Measurements from ENCODE around the gene SRPRB. TPM values are rescaled to one million over a fixed set of nuclear protein-coding genes. Genes with fewer than 3 reads are reported as not detected.

SRPRB gene
- total RNA-seq, 1 experiment from 2014 or later = 73.5 TPM

DNA sequence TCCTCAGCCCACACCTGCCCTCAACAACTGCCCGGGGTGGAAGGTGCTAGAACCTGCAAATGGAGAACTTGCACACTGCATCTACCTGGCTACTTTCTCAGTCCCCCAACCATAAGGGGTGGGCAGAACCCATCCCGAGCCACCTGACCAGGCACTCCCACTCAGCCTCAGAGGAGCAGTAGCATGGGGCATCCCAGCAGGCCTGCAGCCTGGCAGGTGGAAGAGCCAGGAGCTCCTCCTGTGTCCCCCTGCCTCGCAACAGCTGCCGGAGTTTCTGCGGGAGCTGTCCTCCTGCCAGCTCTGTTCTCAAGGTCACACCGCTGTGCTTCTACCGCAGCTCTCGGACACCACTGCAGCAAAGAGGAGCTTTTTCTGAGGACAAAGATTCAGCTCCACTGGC lies 62.6 kb downstream of the SRPRB start:
- in situ Hi-C loops (cut with HindIII; ENCODE audit: low pct_unique_long_range_greater_than_20kb, low sequenced_read_pairs) (no loop called here), intact Hi-C loops (cut with micrococcal nuclease; ENCODE audit: unreplicated experiment) (no loop called here)
- no peaks in the 10 kb centered on the region for H3K27me3 ChIP-seq (ENCODE audit: control insufficient read depth, insufficient read depth, low read length)
- no peaks in the 10 kb centered on the region for H3K9me3 ChIP-seq (ENCODE audit: control insufficient read depth, insufficient read depth, low read depth, low read length)
- no peak overlapping the region for H3K27ac ChIP-seq (ENCODE audit: low read length)
- TF ChIP-seq, protein P1, sequence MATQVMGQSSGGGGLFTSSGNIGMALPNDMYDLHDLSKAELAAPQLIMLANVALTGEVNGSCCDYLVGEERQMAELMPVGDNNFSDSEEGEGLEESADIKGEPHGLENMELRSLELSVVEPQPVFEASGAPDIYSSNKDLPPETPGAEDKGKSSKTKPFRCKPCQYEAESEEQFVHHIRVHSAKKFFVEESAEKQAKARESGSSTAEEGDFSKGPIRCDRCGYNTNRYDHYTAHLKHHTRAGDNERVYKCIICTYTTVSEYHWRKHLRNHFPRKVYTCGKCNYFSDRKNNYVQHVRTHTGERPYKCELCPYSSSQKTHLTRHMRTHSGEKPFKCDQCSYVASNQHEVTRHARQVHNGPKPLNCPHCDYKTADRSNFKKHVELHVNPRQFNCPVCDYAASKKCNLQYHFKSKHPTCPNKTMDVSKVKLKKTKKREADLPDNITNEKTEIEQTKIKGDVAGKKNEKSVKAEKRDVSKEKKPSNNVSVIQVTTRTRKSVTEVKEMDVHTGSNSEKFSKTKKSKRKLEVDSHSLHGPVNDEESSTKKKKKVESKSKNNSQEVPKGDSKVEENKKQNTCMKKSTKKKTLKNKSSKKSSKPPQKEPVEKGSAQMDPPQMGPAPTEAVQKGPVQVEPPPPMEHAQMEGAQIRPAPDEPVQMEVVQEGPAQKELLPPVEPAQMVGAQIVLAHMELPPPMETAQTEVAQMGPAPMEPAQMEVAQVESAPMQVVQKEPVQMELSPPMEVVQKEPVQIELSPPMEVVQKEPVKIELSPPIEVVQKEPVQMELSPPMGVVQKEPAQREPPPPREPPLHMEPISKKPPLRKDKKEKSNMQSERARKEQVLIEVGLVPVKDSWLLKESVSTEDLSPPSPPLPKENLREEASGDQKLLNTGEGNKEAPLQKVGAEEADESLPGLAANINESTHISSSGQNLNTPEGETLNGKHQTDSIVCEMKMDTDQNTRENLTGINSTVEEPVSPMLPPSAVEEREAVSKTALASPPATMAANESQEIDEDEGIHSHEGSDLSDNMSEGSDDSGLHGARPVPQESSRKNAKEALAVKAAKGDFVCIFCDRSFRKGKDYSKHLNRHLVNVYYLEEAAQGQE (IDR thresholded peaks at IDR 0.05; ENCODE audit: insufficient read depth in 1 of 2, low read depth in 2 of 2, low read length in 1 of 2) = no peak
- no peak for TF ChIP-seq POLR2AphosphoS5 (IDR thresholded peaks at IDR 0.05; ENCODE audit: low read depth, low read length)
- TF ChIP-seq, protein P2, sequence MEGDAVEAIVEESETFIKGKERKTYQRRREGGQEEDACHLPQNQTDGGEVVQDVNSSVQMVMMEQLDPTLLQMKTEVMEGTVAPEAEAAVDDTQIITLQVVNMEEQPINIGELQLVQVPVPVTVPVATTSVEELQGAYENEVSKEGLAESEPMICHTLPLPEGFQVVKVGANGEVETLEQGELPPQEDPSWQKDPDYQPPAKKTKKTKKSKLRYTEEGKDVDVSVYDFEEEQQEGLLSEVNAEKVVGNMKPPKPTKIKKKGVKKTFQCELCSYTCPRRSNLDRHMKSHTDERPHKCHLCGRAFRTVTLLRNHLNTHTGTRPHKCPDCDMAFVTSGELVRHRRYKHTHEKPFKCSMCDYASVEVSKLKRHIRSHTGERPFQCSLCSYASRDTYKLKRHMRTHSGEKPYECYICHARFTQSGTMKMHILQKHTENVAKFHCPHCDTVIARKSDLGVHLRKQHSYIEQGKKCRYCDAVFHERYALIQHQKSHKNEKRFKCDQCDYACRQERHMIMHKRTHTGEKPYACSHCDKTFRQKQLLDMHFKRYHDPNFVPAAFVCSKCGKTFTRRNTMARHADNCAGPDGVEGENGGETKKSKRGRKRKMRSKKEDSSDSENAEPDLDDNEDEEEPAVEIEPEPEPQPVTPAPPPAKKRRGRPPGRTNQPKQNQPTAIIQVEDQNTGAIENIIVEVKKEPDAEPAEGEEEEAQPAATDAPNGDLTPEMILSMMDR (IDR thresholded peaks at IDR 0.05) = no peak
- TF ChIP-seq SIN3A (IDR thresholded peaks at IDR 0.05; ENCODE audit: borderline replicate concordance, insufficient read depth, low read depth, low read length) = no peak
- no peak for TF ChIP-seq TCF7L2 (IDR thresholded peaks at IDR 0.05; ENCODE audit: low read depth, low read length)
- BruUV-seq (replicated peaks) = no TSS peak
- no peaks in the 10 kb centered on the region for H3K4me1 ChIP-seq (ENCODE audit: control insufficient read depth, insufficient read depth, low read length)
- CTCF ChIA-PET = no interaction called here
- ATAC-seq = no peak
- no peak overlapping the region for H3K4me3 ChIP-seq (ENCODE audit: low read depth in 2 of 2, low read length in 2 of 2)
- POLR2A ChIA-PET = no interaction called here
- no peaks in the 10 kb centered on the region for H3K36me3 ChIP-seq (ENCODE audit: control insufficient read depth, insufficient read depth, low read length)
- DNase-seq (ENCODE audit: low read depth, low spot score) = no peak

DNA sequence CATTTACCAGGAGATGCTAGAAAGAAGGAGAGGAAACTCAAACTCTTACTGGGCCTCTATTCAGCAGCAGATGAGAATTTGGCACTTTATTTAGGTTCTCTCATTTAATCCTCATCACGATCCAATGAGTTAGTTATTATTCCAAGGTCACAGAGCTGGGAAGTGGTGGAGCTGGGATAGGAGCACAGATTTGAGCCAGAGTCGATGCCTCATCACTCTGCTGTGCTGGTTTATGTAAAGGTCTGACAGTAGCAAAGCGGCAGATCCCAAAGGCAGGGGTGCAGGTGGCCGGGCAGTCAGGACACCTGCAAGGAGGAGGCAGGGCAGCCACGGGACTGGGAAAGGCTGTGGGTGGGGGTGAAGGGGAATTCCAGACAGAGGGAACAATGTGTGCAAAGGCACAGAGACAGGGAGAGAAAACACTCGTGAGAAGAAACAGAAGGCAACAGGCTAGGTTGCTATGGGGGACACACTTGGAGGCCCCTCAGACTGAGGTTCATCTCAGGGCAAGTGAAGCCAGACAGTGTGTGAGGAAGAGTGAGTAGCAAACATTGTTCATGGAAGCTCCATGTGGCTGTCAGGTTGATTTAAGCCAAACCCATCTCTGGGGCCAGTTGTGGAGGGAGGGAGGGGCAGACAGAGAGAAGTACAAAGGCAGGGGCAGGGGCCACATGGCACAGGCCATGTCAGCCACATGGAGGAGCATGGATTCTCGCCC lies 63.3 kb downstream of the SRPRB start:
- DNase-seq (ENCODE audit: low read depth, low spot score) (no peak), ATAC-seq (no peak)
- Histone ChIP-seq H3K9me3 (ENCODE audit: control insufficient read depth, insufficient read depth, low read depth, low read length) (no peaks in the 10 kb centered on the region), H3K4me1 (ENCODE audit: control insufficient read depth, insufficient read depth, low read length) (no peaks in the 10 kb centered on the region), H3K4me3 (ENCODE audit: low read depth in 2 of 2, low read length in 2 of 2) (no peak overlapping the region), H3K27ac (ENCODE audit: low read length) (no peak overlapping the region), H3K27me3 (ENCODE audit: control insufficient read depth, insufficient read depth, low read length) (no peaks in the 10 kb centered on the region), H3K36me3 (ENCODE audit: control insufficient read depth, insufficient read depth, low read length) (no peaks in the 10 kb centered on the region)
- in situ Hi-C loops (cut with HindIII; ENCODE audit: low pct_unique_long_range_greater_than_20kb, low sequenced_read_pairs) = no loop called here
- POLR2A ChIA-PET = no interaction called here
- CTCF ChIA-PET = no interaction called here
- intact Hi-C loops (cut with micrococcal nuclease; ENCODE audit: unreplicated experiment) = no loop called here
- TF ChIP-seq, protein P1 (IDR thresholded peaks at IDR 0.05; ENCODE audit: insufficient read depth in 1 of 2, low read depth in 2 of 2, low read length in 1 of 2) = no peak
- TF ChIP-seq, protein P2 (IDR thresholded peaks at IDR 0.05) = no peak
- TF ChIP-seq TCF7L2 (IDR thresholded peaks at IDR 0.05; ENCODE audit: low read depth, low read length) = no peak
- no peak for TF ChIP-seq POLR2AphosphoS5 (IDR thresholded peaks at IDR 0.05; ENCODE audit: low read depth, low read length)
- TF ChIP-seq SIN3A (IDR thresholded peaks at IDR 0.05; ENCODE audit: borderline replicate concordance, insufficient read depth, low read depth, low read length) = no peak
- no TSS peak for BruUV-seq (replicated peaks)

Measured in Panc1 (cell line).